Panc1 (cell line): Measurements from ENCODE around the gene SERGEF.

Source experiments
- POLR2AphosphoS5 ChIP-seq: IDR thresholded peaks from 2 replicates; pipeline ENCODE4 v1.6.1; 2012; ENCODE audit warnings: mild to moderate bottlenecking, low read depth, low read length, moderate library complexity
- SIN3A ChIP-seq: IDR thresholded peaks from 2 replicates; pipeline ENCODE4 v1.6.1; 2012; ENCODE audit warnings: low read depth, mild to moderate bottlenecking, low read length, moderate library complexity, borderline replicate concordance; ENCODE audit not compliant: insufficient read depth
- TF ChIP-seq, protein P1 (sequence below): fragments of 450-650 bp; IDR thresholded peaks from 2 replicates; pipeline ENCODE4 v1.5.1; 2017; ENCODE audit warnings: mild to moderate bottlenecking

DNA sequence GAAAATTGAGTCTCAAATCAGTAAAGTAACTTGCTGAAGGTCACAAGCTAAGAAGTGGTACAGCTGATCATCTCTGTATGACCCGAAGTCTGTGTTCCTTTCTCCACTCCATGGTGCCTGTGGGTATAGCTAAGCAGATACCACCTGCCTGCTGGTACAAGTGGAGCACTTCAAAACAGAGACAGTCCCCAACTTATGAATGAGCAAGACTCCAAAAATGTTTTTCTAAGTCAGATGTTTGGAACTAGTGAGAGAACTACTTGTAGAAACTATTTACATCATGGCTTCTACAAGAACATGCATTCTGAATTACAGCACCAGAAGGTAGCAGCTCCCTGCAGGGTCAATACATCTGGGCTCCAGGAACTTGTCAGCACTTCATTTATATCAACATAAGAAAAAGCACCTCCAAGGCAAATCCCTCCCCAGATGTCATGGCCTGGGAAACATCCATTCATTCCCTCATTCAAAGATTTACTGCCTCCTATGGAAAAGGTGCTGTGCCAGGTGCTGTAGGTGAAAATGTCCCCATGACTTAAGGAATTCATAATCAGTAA lies 94.7 kb downstream of the SERGEF start:
- no peak for TF ChIP-seq POLR2AphosphoS5
- TF ChIP-seq, protein P1, sequence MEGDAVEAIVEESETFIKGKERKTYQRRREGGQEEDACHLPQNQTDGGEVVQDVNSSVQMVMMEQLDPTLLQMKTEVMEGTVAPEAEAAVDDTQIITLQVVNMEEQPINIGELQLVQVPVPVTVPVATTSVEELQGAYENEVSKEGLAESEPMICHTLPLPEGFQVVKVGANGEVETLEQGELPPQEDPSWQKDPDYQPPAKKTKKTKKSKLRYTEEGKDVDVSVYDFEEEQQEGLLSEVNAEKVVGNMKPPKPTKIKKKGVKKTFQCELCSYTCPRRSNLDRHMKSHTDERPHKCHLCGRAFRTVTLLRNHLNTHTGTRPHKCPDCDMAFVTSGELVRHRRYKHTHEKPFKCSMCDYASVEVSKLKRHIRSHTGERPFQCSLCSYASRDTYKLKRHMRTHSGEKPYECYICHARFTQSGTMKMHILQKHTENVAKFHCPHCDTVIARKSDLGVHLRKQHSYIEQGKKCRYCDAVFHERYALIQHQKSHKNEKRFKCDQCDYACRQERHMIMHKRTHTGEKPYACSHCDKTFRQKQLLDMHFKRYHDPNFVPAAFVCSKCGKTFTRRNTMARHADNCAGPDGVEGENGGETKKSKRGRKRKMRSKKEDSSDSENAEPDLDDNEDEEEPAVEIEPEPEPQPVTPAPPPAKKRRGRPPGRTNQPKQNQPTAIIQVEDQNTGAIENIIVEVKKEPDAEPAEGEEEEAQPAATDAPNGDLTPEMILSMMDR: no peak
- TF ChIP-seq SIN3A: no peak
